ENCODE measurements around the gene RAB11FIP4.

DNA sequence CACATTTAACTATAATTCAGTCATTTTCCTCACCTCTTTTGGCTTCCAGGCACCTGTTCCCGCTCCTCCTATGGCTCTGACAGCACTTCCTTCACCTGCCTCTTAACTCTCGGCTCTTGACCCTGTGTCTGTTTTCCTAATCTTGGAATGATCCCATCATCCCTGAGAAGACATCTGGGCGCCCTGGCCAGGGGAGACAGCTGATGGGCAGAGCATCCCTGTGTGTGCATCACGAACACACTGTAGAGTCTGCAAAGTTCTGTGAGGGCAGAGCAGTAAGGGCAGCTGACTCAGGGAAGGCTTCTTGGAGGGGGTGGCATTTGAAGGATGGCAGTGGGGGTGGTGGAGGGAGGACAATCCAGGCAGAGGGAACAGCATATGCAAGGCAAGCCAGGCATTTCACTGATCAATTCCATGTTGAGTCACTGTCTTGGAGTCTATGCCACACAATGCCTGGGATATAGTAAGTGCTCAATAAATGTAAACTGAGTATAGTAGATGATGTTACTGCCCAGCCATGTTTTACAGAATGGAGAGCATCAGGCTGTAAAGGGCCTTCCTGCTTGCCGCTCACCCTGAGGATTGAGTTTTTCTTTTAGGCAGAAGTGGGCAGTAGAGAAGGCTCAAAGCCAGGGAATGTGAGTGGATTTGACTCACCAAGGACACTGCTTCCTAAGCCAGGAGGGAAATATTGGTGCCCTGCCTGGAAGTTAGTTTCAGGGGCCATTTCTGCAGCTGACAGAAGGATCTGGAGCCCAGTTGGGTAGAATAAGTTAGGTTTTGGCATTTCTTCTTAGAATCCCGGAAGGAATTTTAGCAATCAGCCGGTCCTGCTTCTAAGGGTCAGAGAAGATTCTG is 5.8 kb upstream of the RAB11FIP4 start:
- TF ChIP-seq, protein P1, sequence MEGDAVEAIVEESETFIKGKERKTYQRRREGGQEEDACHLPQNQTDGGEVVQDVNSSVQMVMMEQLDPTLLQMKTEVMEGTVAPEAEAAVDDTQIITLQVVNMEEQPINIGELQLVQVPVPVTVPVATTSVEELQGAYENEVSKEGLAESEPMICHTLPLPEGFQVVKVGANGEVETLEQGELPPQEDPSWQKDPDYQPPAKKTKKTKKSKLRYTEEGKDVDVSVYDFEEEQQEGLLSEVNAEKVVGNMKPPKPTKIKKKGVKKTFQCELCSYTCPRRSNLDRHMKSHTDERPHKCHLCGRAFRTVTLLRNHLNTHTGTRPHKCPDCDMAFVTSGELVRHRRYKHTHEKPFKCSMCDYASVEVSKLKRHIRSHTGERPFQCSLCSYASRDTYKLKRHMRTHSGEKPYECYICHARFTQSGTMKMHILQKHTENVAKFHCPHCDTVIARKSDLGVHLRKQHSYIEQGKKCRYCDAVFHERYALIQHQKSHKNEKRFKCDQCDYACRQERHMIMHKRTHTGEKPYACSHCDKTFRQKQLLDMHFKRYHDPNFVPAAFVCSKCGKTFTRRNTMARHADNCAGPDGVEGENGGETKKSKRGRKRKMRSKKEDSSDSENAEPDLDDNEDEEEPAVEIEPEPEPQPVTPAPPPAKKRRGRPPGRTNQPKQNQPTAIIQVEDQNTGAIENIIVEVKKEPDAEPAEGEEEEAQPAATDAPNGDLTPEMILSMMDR (IDR thresholded peaks at IDR 0.05; ENCODE audit: low read depth, low read length, poor library complexity, severe bottlenecking) = no peak
- no peak for TF ChIP-seq EZH2phosphoT487 (IDR thresholded peaks at IDR 0.05; ENCODE audit: borderline replicate concordance, low read length)
